DOHH2 (cell line): ENCODE data around the gene OR13J1.
A peak's percentile ranks its signal among the peaks of the same experiment; 100 is the strongest.

Source experiments
- H3F3A ChIP-seq: fragments of 200-600 bp; sonication (generic), shearing (Covaris generic); 2 replicates; pipeline ENCODE4 v1.6.0; 2016; ENCODE audit warnings: antibody characterized with exemption, mild to moderate bottlenecking; ENCODE audit not compliant: control insufficient read depth, insufficient read depth
- H3K27ac ChIP-seq: fragments of 200-600 bp; sonication (generic); 2 replicates; pipeline ENCODE4 v1.5.1; 2014; ENCODE audit warnings: low read depth, mild to moderate bottlenecking, low read length, moderate library complexity
- H3K27me3 ChIP-seq: fragments of 200-600 bp; sonication (generic); 2 replicates; pipeline ENCODE4 v1.6.1; 2014; ENCODE audit warnings: mild to moderate bottlenecking, low read length, mixed read lengths; ENCODE audit not compliant: control insufficient read depth
- H3K36me3 ChIP-seq: fragments of 200-600 bp; sonication (generic); 2 replicates; pipeline ENCODE4 v1.6.1; 2014; ENCODE audit warnings: mild to moderate bottlenecking, low read length, moderate library complexity, mixed read lengths; ENCODE audit not compliant: control insufficient read depth
- H3K4me1 ChIP-seq: fragments of 200-600 bp; sonication (generic); 2 replicates; pipeline ENCODE4 v1.6.1; 2014; ENCODE audit warnings: mild to moderate bottlenecking, low read length, mixed read lengths; ENCODE audit not compliant: control insufficient read depth
- H3K4me2 ChIP-seq: fragments of 200-600 bp; sonication (generic); 2 replicates; pipeline ENCODE4 v1.6.0; 2014; ENCODE audit warnings: mild to moderate bottlenecking, low read length, moderate library complexity
- H3K4me3 ChIP-seq: fragments of 200-600 bp; sonication (generic); 2 replicates; pipeline ENCODE4 v1.5.1; 2014; ENCODE audit warnings: mild to moderate bottlenecking, low read length, mixed read lengths
- H3K79me2 ChIP-seq: fragments of 200-600 bp; sonication (generic); 2 replicates; pipeline ENCODE4 v1.6.1; 2014; ENCODE audit warnings: mild to moderate bottlenecking, low read length, mixed read lengths; ENCODE audit not compliant: control insufficient read depth
- H3K9me2 ChIP-seq: fragments of 200-600 bp; sonication (generic); replicated peaks from 2 replicates; pipeline ENCODE4 v1.6.1; 2014; ENCODE audit warnings: mild to moderate bottlenecking, low read length, mixed read lengths; ENCODE audit not compliant: control insufficient read depth
- H3K9me3 ChIP-seq: fragments of 200-600 bp; sonication (generic); 2 replicates; pipeline ENCODE4 v1.6.1; 2014; ENCODE audit warnings: antibody characterized with exemption, low read length, mixed read lengths; ENCODE audit not compliant: control insufficient read depth, insufficient read depth
- H4K20me1 ChIP-seq: fragments of 200-600 bp; sonication (generic); 2 replicates; pipeline ENCODE4 v1.6.0; 2014; ENCODE audit warnings: low read depth, mild to moderate bottlenecking, antibody characterized with exemption, low read length, moderate library complexity; ENCODE audit not compliant: control insufficient read depth, insufficient read depth
- EZH2phosphoT487 ChIP-seq: fragments of 200-600 bp; sonication (generic); IDR thresholded peaks from 2 replicates; pipeline ENCODE4 v1.6.1; 2017; ENCODE audit warnings: borderline replicate concordance, mild to moderate bottlenecking, antibody characterized with exemption, low read length, moderate library complexity, mixed read lengths
- TF ChIP-seq, protein P1 (sequence below): fragments of 200-600 bp; sonication (generic); IDR thresholded peaks from one replicate; pipeline ENCODE4 v1.5.1; 2014; ENCODE audit warnings: antibody characterized with exemption, mild to moderate bottlenecking, low read depth, low read length; ENCODE audit not compliant: poor library complexity, severe bottlenecking

The OR13J1 gene

DNA sequence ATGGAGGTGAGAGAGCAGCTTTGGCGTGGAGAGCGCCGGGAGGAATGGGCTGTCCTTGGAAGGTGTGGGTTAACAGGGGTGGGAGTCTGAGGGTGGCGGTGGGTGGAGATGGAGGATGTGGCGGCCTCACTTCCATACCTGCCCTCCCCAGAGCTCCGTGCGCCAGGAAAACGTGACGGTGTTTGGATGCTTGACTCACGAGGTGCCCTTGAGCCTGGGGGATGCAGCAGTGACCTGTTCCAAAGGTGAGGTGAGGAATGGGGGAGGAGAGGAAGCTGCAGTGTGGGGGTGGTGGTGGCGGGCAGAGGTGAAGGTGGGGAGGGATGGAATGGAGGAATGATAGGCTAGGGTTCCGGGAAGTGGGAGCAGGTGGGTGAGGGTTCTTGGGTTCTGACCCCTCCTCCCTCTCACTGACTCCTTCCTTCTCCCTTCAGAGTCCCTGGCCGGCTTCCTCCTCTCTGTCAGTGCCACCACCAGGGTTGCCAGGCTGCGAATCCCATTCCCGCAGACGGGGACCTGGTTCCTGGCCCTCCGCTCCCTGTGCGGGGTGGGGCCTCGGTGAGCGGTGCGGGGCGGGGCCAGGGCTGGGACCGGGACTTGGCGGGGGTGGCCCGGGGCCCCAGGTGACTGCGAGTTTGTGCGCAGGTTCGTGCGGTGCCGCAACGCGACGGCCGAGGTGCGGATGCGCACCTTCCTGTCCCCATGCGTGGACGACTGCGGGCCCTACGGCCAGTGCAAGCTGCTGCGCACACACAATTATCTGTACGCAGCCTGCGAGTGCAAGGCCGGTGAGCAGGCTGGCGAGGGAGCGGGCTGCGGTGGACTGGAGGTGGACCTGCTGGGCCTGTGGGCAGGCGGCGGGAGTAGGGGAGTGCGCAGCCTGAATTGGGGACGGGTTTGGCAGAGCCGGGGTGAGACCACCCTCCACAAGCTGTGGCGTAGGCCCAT, 24.1 kb downstream of the OR13J1 start:
- Histone ChIP-seq H3F3A (no peaks in the 10 kb centered on the region), H3K4me1 (peaks cover 31% of the 10 kb centered on the region)
- no peak for TF ChIP-seq EZH2phosphoT487
- TF ChIP-seq, protein P1, sequence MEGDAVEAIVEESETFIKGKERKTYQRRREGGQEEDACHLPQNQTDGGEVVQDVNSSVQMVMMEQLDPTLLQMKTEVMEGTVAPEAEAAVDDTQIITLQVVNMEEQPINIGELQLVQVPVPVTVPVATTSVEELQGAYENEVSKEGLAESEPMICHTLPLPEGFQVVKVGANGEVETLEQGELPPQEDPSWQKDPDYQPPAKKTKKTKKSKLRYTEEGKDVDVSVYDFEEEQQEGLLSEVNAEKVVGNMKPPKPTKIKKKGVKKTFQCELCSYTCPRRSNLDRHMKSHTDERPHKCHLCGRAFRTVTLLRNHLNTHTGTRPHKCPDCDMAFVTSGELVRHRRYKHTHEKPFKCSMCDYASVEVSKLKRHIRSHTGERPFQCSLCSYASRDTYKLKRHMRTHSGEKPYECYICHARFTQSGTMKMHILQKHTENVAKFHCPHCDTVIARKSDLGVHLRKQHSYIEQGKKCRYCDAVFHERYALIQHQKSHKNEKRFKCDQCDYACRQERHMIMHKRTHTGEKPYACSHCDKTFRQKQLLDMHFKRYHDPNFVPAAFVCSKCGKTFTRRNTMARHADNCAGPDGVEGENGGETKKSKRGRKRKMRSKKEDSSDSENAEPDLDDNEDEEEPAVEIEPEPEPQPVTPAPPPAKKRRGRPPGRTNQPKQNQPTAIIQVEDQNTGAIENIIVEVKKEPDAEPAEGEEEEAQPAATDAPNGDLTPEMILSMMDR: no peak

DNA sequence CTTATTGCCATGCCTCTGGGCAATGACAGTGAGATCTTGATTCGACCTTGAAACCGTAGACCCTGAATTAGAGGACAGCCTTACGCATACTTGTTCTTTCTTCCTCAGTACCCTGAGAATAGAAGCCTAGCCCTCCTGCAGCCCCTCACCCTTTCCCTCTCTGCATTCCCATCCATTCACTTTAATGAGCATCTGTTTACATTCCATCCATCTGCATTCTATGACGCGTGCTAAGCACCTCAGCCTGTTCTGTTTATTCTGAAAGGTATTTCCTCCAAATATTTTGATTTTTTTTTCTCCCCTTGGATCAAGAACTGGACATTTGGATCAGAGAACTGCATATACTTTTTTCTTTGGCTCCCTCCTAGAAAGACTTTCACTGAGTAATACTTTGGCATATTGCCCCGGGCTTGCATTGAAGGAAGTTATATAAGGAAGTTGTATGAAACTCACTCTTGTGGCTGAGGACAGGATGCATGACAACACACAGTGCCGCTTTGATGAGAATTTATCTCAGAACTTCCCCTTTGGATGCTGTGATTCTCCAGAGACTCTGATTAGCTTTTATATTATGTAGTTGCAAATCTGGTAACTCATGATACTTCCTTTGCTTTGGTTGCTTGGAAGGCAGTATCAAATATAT, 25.5 kb downstream of the OR13J1 start:
- no peaks in the 10 kb centered on the region for H3K79me2 ChIP-seq
- peaks cover 36% of the 10 kb centered on the region for H3K4me1 ChIP-seq
- no peak overlapping the region for H3K4me3 ChIP-seq
- H3K4me2 ChIP-seq: peak overlapping the region; percentile 27
- H4K20me1 ChIP-seq: no peaks in the 10 kb centered on the region
- no peaks in the 10 kb centered on the region for H3K9me3 ChIP-seq
- H3K27me3 ChIP-seq: no peaks in the 10 kb centered on the region
- TF ChIP-seq, protein P1: no peak
- no peak for TF ChIP-seq EZH2phosphoT487
- H3K9me2 ChIP-seq: no peaks in the 10 kb centered on the region
- H3K27ac ChIP-seq: no peak overlapping the region
- no peaks in the 10 kb centered on the region for H3F3A ChIP-seq
- H3K36me3 ChIP-seq: no peaks in the 10 kb centered on the region

More for the DNA sequence above, 24.1 kb downstream of the OR13J1 start:
- H3K79me2 ChIP-seq: no peaks in the 10 kb centered on the region
- H3K4me2 ChIP-seq: no peak overlapping the region; the same call in 1 of the 2 replicates
- no peaks in the 10 kb centered on the region for H3K9me3 ChIP-seq
- no peaks in the 10 kb centered on the region for H3K27me3 ChIP-seq
- H3K9me2 ChIP-seq: no peaks in the 10 kb centered on the region
- no peaks in the 10 kb centered on the region for H3K36me3 ChIP-seq
- no peak overlapping the region for H3K27ac ChIP-seq
- H4K20me1 ChIP-seq: no peaks in the 10 kb centered on the region
- H3K4me3 ChIP-seq: no peak overlapping the region

DNA sequence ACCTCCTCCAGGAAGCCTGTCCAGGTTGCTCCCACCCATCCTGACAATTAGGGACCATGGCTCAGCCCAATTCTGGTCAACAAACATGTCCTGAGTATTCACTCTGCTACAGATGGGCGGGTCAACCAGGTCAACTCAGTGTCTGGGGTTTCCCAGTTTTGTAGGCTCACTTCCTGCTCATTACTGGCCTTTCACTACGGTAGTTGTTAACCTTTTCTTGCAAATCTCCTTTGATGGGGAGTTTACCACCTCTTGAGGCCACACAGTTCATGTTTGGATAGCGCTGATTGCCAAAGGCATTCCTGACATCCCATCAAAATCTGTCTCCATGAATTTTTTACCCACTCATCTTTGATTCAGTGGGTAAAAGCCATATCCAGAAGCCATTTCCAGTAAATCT, 27.4 kb downstream of the OR13J1 start:
- no peaks in the 10 kb centered on the region for H3K9me3 ChIP-seq
- no peak overlapping the region for H3K4me3 ChIP-seq
- H3K27ac ChIP-seq: no peak overlapping the region
- H3K79me2 ChIP-seq: no peaks in the 10 kb centered on the region
- H3K4me1 ChIP-seq: peaks cover 30% of the 10 kb centered on the region
- no peaks in the 10 kb centered on the region for H3K27me3 ChIP-seq
- no peak overlapping the region for H3K4me2 ChIP-seq
- TF ChIP-seq, protein P1: no peak
- H4K20me1 ChIP-seq: no peaks in the 10 kb centered on the region
- H3K36me3 ChIP-seq: no peaks in the 10 kb centered on the region
- no peaks in the 10 kb centered on the region for H3K9me2 ChIP-seq
- no peaks in the 10 kb centered on the region for H3F3A ChIP-seq
